Measurements from ENCODE around the gene MMP7. TPM values are rescaled to one million over a fixed set of nuclear protein-coding genes. Genes with fewer than 3 reads are reported as not detected.
A peak's percentile ranks its signal among the peaks of the same experiment; 100 is the strongest.

Gene MMP7
- total and polyA plus RNA-seq, 2 of the 4 experiments (the other 2 are of a cell fraction), result not detected

GRCh38 chr11:102482433-102482832 is 48.1 kb downstream of the MMP7 start:
- Histone ChIP-seq H3K27ac (ENCODE audit: insufficient read depth, low read length) (no peak overlapping the region), H4K20me1 (ENCODE audit: insufficient read depth, low read length) (no peaks in the 10 kb centered on the region), H2AFZ (replicated peaks; ENCODE audit: low read length, poor library complexity) (no peak overlapping the region), H2BK15ac (ENCODE audit: low read depth, low read length) (no peak overlapping the region), H4K5ac (ENCODE audit: low read depth, low read length) (no peak overlapping the region), H4K8ac (ENCODE audit: low read depth in 2 of 2, low read length in 2 of 2) (no peak overlapping the region), H3K18ac (ENCODE audit: low read depth, low read length) (no peak overlapping the region), H2BK5ac (ENCODE audit: low read depth, low read length, poor library complexity, severe bottlenecking) (no peak overlapping the region), H3K27me3 (ENCODE audit: control insufficient read depth, insufficient read depth, low read length) (no peaks in the 10 kb centered on the region; the same call in 1 of the 2 replicates), H3K4me2 (ENCODE audit: low read depth, low read length) (peak overlapping the region; percentile 36; the same call in 1 of the 2 replicates), H3K9ac (ENCODE audit: low read depth, low read length) (no peak overlapping the region), H3K79me1 (ENCODE audit: low read depth in 1 of 2, low read length in 2 of 2) (no peaks in the 10 kb centered on the region), H3K4me1 (ENCODE audit: control insufficient read depth, insufficient read depth, low read length) (peaks cover 3% of the 10 kb centered on the region), H4K91ac (ENCODE audit: insufficient read depth, low read depth, low read length) (no peak overlapping the region), H3K23ac (ENCODE audit: low read depth, low read length) (no peak overlapping the region), H3K36me3 (ENCODE audit: control insufficient read depth, insufficient read depth, low read length) (no peaks in the 10 kb centered on the region), H3K14ac (replicated peaks; ENCODE audit: low read depth, low read length) (no peak overlapping the region), H3K9me3 (ENCODE audit: control insufficient read depth, insufficient read depth, low read length) (no peaks in the 10 kb centered on the region), H3K56ac (ENCODE audit: extremely low read depth, insufficient read depth, low read length) (no peak overlapping the region), H3K4ac (ENCODE audit: low read depth, low read length) (no peak overlapping the region), H2BK20ac (ENCODE audit: low read depth, low read length) (no peak overlapping the region), H2AK5ac (ENCODE audit: low read depth, low read length) (no peak overlapping the region), H2AK9ac (replicated peaks; ENCODE audit: low read depth, low read length, poor library complexity) (no peak overlapping the region), H3K4me3 (ENCODE audit: insufficient read depth, low read depth, low read length) (no peak overlapping the region), H3K9me1 (ENCODE audit: insufficient read depth, low read length) (no peaks in the 10 kb centered on the region), H2BK120ac (ENCODE audit: low read depth, low read length) (no peak overlapping the region)
- no TSS peak for BruUV-seq (replicated peaks)
- no peak for DNase-seq
- 92% methylated on average over 2 of the region's 3 CpGs; no CpG with 5 or more reads in 1 of the 2 experiments for WGBS, 2 experiments (ENCODE audit: extremely low coverage in 2 of 2, insufficient read length in 1 of 2)
- TF ChIP-seq FOS (IDR thresholded peaks at IDR 0.05; ENCODE audit: low read depth, low read length) (no peak), CTCF (conservative IDR thresholded peaks at IDR 0.05; ENCODE audit: low read depth, low read length) (no peak), SMC3 (IDR thresholded peaks at IDR 0.05; ENCODE audit: low read depth, low read length) (no peak), NFE2L2 (IDR thresholded peaks at IDR 0.05; ENCODE audit: low read depth, low read length) (no peak)
- TF ChIP-seq, protein P1, sequence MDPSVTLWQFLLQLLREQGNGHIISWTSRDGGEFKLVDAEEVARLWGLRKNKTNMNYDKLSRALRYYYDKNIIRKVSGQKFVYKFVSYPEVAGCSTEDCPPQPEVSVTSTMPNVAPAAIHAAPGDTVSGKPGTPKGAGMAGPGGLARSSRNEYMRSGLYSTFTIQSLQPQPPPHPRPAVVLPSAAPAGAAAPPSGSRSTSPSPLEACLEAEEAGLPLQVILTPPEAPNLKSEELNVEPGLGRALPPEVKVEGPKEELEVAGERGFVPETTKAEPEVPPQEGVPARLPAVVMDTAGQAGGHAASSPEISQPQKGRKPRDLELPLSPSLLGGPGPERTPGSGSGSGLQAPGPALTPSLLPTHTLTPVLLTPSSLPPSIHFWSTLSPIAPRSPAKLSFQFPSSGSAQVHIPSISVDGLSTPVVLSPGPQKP (IDR thresholded peaks at IDR 0.05; ENCODE audit: borderline replicate concordance, low read depth, low read length), result no peak
- POLR2A ChIA-PET (ENCODE audit: unreplicated experiment), result no interaction called here
- CTCF ChIA-PET, result no interaction called here
- dilution Hi-C loops (cut with HindIII; ENCODE audit: low sequenced_read_pairs, unreplicated experiment), result no loop called here
- ATAC-seq (ENCODE audit: low read depth), result no peak
- in situ Hi-C loops (cut with MboI; ENCODE audit: low sequenced_read_pairs), result loop anchor here (25.0 kb wide), 1 partner anchor 1045 kb away; no protein-coding TSS in a partner anchor
- intact Hi-C loops (cut with micrococcal nuclease), result no loop called here
